ENCODE results near the gene NADK2.
A peak's percentile ranks its signal among the peaks of the same experiment; 100 is the strongest.

The NADK2 gene

DNA sequence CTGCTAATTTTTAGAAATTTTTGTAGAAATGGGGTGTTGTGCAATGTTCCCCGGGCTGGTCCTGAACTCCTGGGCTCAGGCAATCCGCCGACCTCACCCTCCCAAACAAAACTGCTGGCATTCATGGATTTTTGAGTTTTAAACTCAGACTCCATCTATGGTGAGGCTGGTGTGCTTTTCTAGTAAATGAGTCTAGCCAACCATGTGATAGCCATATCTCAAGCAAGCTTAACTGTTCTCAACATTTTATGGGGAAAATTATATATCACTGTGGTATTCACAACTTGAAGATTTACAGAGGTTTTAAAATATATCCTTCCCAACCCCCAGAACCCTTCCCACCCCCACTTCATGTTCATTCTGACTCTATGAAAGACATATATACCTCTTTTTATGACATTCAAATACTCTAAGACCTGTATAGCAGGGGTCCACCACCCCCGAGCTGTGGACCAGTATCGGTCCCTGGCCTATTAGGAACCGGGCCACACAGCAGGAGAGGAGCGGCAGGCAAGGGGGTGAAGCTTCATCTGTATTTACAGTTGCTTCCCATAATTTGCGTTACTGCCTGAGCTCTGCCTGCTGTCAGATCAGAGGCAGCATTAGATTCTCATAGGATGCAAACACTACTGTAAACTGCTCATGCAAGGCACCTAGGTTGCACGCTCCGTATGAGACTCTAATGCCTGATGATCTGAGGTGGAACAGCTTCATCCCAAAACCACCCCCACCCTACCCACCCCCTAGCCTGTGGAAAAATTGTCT lies 4.5 kb upstream of the NADK2 start:
- no peak for DNase-seq (ENCODE audit: low spot score)

GRCh38 chr5:36244076-36244475 lies 2.4 kb upstream of the NADK2 start:
- no peak for DNase-seq (ENCODE audit: low spot score)

- DNase-seq (ENCODE audit: low spot score) = no peak
These were observed 1.9 kb upstream of the NADK2 start for GRCh38 chr5:36243653-36244052.

- DNase-seq (ENCODE audit: low spot score) = peak; percentile 7
These were observed 1.1 kb upstream of the NADK2 start for GRCh38 chr5:36242534-36243485.

- peak; percentile 71 for DNase-seq (ENCODE audit: low spot score)
These were observed 720 bp downstream of the NADK2 start for GRCh38 chr5:36240779-36241630.

DNA sequence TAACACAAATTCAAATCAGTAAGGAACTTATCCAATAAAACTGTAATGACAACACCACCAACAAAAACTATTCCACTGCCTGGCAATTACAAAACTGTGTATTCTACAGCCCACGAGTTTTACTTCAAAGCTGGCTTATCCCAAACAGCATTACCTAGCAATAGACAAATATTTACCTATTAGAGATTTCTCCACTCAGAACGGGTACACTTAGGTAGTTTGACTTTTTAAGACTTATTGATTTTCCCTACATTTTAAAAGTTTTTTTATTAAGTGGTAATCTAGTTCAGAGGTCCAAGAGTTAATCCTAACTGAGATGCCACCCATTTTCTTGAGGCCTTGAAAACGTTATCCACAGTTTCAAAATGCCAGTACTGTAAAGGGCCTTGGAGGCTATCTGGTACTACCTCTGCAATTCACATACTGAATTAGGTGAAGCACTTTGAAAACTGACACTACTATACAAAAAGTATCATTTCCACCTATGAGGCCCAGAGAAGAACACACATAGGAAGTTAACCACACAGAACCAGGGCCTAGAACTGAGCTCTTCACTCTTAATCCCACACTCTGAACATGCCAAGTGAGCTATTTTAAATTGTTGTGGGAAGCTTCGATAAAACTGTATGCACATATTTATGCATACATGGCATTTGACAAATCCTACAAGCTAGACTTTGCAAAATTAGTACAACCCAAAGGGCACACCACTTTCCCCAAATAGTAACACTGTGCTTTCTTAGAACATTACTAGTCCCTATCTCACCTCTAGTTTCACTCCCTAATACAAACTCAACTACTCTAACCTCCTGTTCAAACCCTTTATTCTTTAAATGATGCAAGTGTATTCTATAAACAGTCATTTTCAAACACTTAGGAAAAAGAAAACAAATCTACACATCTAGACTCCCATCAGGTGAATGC lies 2.1 kb downstream of the NADK2 start:
- no peak for DNase-seq (ENCODE audit: low spot score)

DNA sequence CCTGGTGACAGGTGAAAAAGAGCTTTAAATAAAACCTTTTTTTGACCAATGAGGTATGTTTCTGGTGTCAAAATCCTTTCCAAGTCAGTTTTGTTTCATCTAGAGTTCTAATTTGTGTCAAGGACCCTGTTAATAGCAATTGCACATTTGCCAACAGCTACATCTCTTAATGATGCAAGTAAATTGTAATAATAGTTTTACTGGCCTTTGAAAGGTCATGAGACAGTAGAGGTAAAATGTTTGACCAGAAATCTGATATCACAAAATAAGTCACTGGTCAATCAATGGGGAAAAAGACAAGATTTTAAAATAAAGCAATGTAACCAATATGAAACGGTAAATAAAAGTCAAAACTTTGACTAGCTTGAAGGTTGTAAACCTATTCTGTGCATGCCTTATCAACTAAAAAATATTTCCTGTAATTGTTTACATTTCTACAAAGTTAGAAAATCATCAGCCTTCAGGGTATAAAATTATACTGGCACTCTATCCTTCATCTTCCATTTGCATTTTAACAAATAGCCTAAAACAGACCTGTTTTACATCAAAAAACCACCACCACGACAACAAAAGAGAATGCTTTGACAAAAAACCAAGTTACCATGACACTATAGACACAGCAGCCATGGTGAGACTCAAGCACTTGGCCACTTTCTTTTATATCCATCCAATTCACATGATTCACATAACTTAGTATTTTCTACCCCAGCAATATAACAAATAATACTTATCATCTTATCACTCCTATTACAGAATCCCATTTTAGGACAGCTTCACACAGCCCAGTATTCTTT lies 3.0 kb downstream of the NADK2 start:
- DNase-seq (ENCODE audit: low spot score) = no peak

- DNase-seq (ENCODE audit: low spot score) = no peak
These were observed 4.0 kb downstream of the NADK2 start for GRCh38 chr5:36237751-36238150.

GRCh38 chr5:36236801-36237200 lies 4.9 kb downstream of the NADK2 start:
- no peak for DNase-seq (ENCODE audit: low spot score)

- DNase-seq (ENCODE audit: low spot score) = no peak
These were observed 9.2 kb downstream of the NADK2 start for GRCh38 chr5:36232533-36232932.

DNA sequence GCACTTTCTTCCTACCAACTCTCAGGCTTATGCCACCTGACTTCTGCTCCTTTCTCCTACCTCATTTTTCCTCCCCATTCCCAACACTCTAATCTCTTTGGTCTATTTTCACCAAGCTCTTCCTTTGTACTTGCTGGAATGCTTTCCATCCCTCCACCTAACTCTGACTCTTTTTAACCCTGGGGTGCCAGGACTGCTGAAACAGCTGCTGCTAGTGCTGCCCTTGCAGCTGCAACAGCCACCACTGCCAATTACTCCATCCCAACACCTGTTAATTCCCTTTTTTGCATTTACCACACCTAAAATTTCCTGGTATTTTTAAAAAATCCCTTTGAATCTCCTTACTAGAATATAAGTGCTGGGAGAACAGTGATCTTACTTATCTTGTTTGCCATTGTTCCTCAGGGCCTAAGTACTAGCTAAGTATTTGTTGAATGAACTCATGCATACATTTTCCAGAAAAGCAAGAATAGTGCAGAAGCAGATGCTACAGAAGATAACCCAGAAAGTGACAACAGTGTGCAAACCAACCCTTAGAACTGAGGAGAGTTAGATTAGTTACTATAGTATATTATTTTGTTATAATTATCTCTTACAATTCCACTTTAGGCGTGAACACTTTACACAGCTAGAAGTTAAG lies 11.5 kb downstream of the NADK2 start:
- no peak for DNase-seq (ENCODE audit: low spot score)

DNA sequence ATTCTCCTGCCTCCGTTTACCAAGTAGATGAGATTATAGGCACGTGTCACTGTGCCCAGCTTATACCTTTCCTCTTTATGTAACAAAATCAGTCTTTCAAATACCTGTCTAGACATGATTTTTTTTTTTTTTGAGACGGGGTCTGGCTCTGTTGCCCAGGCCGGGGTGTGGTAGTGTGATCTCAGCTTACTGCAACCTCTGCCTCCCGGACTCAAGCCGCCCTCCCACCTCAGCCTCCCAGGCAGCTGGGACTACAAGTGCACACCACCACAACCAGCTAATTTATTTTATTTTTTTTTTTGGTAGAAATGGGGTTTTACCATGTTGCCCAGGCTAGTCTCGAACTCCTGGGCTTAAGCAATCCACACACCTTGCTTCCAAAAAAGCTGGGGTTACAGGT lies 13.2 kb downstream of the NADK2 start:
- DNase-seq (ENCODE audit: low spot score) = no peak

GRCh38 chr5:36227046-36227445 lies 14.7 kb downstream of the NADK2 start:
- DNase-seq (ENCODE audit: low spot score) = no peak

DNA sequence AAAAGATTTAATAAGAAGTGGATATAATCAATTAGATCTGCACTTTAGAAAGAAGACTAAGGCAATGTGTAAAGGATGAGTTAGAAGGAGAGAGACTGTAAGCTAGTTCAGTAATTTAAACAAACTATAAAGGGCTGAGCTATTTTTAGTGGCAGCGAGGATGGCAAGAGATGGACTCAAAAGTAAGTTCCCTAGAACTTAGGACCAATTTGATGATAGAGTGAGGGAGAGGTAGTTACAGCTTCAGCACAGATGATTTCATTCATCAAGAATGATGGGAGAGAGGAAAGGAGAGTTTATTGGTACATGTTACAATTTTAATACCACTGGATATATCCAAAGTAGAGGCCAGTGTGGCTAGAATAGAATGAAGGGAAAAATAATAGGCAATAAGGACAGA lies 19.1 kb downstream of the NADK2 start:
- DNase-seq (ENCODE audit: low spot score) = no peak

- DNase-seq (ENCODE audit: low spot score) = no peak
These were observed 23.7 kb downstream of the NADK2 start for GRCh38 chr5:36217988-36218387.

DNA sequence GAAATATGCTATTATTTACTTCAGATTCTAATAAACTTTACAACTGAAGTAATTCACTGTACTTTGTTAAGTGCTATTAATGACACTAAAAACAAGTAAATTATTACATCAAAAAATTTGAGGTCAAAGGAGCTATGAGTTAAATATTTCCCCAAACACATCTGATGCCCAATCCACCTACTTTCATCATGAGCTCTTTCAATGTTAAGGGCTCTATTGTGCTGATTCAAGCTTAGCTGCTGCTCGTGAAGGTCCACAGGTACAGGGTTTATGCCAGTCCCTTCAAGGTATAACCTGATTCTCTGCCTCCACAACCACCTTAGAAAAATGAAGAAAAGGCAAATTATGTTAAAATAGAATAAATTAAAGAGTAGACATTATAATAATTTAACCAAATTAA lies 24.2 kb downstream of the NADK2 start:
- DNase-seq (ENCODE audit: low spot score) = no peak

GRCh38 chr5:36215910-36216309 lies 25.8 kb downstream of the NADK2 start:
- DNase-seq (ENCODE audit: low spot score) = no peak

DNA sequence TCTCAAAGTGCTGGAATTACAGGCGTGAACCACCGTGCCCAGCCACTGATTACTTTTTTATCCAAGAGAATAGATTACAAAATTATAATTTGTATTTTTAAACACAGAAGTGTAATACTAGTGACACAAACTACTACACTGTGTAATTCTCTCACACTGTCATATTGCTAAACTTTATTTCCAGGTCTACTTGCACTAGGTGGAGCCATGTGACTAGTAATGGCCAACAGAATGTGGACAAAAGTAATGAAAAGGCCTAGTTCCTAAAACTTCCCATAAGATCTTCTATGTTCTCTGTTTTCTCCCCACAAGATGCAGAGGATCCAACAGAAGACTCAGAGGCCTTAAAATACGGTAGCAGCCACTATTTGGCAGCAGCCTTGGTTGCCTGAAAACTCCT lies 27.3 kb downstream of the NADK2 start:
- no peak for DNase-seq (ENCODE audit: low spot score)

DNA sequence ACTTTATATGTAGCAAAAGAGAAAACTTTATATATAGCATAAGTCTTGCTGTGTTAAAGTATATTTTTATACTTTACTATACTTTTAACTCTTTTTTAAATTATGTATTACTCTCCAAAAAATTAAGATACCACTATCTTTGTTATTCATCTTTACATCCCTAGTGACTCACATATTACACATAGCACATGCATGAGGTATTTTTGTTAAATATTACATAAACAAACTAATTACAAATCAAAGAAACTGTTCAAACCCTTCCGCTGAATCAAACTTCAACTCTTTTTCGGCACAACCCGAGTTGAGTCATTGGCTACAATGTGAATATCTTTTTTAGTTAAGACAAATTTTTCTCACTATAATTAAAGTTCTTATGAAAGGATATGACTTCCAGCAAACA lies 32.1 kb downstream of the NADK2 start:
- no peak for DNase-seq (ENCODE audit: low spot score)

- no peak for DNase-seq (ENCODE audit: low spot score)
These were observed 32.9 kb downstream of the NADK2 start for GRCh38 chr5:36208786-36209185.
